Activated naive CD8-positive, alpha-beta T cell treated with anti-CD3 and anti-CD28 coated beads, Interleukin-2, amount 50 U/mL, for 24 hours (primary cell): Measurements from ENCODE around the gene UBR4.

Source experiments
- ATAC-seq: fragments of 150-1000 bp; cut with Tn5 transposase; one replicate; pipeline ENCODE4 v1.10.0; 2021
- DNase-seq: peaks from one replicate; pipeline ENCODE4 v3.0.0; 2021
- H3K27ac Mint-ChIP-seq: one replicate; pipeline ENCODE4 v1.8.0; 2021; ENCODE audit warnings: mild to moderate bottlenecking, mixed read lengths
- H3K27me3 Mint-ChIP-seq: one replicate; pipeline ENCODE4 v1.8.0; 2021; ENCODE audit warnings: mixed read lengths
- H3K36me3 Mint-ChIP-seq: one replicate; pipeline ENCODE4 v1.8.0; 2021; ENCODE audit warnings: low read depth, mixed read lengths
- H3K4me1 Mint-ChIP-seq: one replicate; pipeline ENCODE4 v1.8.0; 2021; ENCODE audit warnings: mixed read lengths
- H3K4me3 Mint-ChIP-seq: one replicate; pipeline ENCODE4 v1.8.0; 2021; ENCODE audit warnings: mild to moderate bottlenecking, moderate library complexity, mixed read lengths
- H3K9me3 Mint-ChIP-seq: one replicate; pipeline ENCODE4 v1.8.0; 2021; ENCODE audit warnings: mixed read lengths

The UBR4 gene

GRCh38 chr1:19076841-19077616, 133.0 kb downstream of the UBR4 start:
- Mint-ChIP-seq H3K4me1 (peaks cover 30% of the 10 kb centered on the region), H3K27ac (no peak overlapping the region), H3K9me3 (no peaks in the 10 kb centered on the region), H3K27me3 (no peaks in the 10 kb centered on the region), H3K36me3 (peaks cover 70% of the 10 kb centered on the region), H3K4me3 (no peak overlapping the region)
- DNase-seq, result no peak
- no peak for ATAC-seq

DNA sequence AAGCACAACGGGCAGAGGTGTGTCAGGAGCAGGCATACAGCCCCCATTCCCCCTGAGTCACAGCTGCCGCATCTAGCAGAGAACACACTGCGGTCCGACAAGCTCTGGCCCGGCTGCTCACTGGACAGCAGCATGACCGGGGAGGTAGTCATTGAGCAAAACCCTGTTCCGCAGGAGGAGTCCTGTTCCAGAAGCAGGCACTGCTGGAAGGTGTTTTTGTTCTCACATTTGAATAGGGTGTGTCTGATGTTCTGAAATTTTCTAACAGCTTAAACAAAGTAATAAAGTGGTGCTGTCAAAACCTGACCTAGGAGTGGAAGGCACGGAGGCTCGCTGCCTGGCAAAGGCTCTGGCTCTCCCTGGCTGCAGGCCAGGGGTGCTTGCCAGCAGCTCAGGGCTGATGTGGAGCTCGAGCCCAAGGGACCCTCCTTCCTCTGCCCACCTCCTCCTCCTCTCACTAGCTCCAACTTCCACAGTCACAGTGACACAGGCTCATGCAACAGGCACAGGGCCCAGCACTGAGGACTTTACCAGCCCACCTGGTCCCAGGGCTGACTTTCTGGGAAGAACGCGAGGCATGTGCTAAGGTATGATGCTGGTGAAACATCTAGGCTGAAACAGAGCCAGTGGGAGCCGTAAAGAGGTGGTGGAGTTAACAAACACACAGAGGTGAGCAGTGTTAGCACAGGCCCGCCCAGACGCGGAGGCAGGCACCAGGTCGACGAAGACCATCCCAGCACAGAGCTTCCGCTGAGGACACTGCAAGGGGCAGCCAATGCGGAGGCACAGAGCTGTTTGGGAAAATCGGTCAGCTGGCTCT, 135.0 kb downstream of the UBR4 start:
- ATAC-seq (no peak), DNase-seq (no peak)
- Mint-ChIP-seq H3K36me3 (peaks cover 58% of the 10 kb centered on the region), H3K9me3 (no peaks in the 10 kb centered on the region), H3K27ac (no peak overlapping the region), H3K4me1 (peaks cover 30% of the 10 kb centered on the region), H3K4me3 (no peak overlapping the region), H3K27me3 (no peaks in the 10 kb centered on the region)

- Mint-ChIP-seq H3K9me3 (no peaks in the 10 kb centered on the region), H3K4me3 (no peak overlapping the region), H3K36me3 (peaks cover 51% of the 10 kb centered on the region), H3K27me3 (no peaks in the 10 kb centered on the region), H3K27ac (peak overlapping the region; percentile 43), H3K4me1 (peaks cover 30% of the 10 kb centered on the region)
- DNase-seq, result no peak
- peak; percentile 58 for ATAC-seq
These were observed 135.6 kb downstream of the UBR4 start for GRCh38 chr1:19074361-19074901.

- Mint-ChIP-seq H3K36me3 (peaks cover 47% of the 10 kb centered on the region), H3K4me3 (no peak overlapping the region), H3K9me3 (no peaks in the 10 kb centered on the region), H3K4me1 (peaks cover 30% of the 10 kb centered on the region), H3K27me3 (no peaks in the 10 kb centered on the region), H3K27ac (no peak overlapping the region)
- ATAC-seq (no peak), DNase-seq (no peak)
These were observed 136.5 kb downstream of the UBR4 start for GRCh38 chr1:19073311-19074186.

GRCh38 chr1:19072285-19072981, 137.6 kb downstream of the UBR4 start:
- peaks cover 30% of the 10 kb centered on the region for H3K4me1 Mint-ChIP-seq
- no peak for ATAC-seq

DNA sequence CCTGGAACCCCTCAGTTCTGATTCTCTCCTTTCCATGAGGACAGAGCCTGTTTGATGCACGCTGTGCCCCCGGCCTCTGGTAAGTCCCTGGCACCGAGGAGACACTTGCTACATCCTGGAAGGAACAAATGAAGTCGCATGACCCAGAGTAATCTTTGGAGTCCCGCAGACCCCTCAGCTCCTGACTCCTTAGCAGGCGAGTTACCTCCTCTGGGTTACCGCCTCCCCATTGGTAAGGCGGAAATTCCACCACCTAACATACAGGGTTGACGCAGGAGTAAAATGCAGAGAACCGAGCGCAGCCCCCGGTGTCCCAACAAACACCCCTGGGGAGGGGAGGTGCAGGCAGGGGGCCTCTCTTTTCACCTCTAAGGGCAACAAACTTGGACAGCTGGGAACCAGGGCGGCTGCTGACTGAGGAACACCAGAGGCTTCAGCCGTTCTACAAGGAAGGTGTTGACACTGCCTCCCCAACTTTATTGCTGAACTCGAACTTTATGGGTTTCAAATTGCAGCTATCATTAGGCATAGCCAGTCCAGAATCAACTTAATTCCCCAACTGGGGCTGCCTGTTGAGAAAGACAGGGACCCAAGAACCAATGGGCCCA, 138.3 kb downstream of the UBR4 start:
- H3K27ac Mint-ChIP-seq, result no peak overlapping the region
- no peak for DNase-seq
- H3K9me3 Mint-ChIP-seq, result no peaks in the 10 kb centered on the region
- peaks cover 32% of the 10 kb centered on the region for H3K36me3 Mint-ChIP-seq
- ATAC-seq, result no peak
- H3K4me1 Mint-ChIP-seq, result peaks cover 30% of the 10 kb centered on the region
- H3K27me3 Mint-ChIP-seq, result no peaks in the 10 kb centered on the region
- no peak overlapping the region for H3K4me3 Mint-ChIP-seq

More at GRCh38 chr1:19072285-19072981, 137.6 kb downstream of the UBR4 start:
- no peaks in the 10 kb centered on the region for H3K27me3 Mint-ChIP-seq
- no peak overlapping the region for H3K27ac Mint-ChIP-seq
- no peaks in the 10 kb centered on the region for H3K9me3 Mint-ChIP-seq
- H3K36me3 Mint-ChIP-seq, result peaks cover 38% of the 10 kb centered on the region
- no peak for DNase-seq
- no peak overlapping the region for H3K4me3 Mint-ChIP-seq

DNA sequence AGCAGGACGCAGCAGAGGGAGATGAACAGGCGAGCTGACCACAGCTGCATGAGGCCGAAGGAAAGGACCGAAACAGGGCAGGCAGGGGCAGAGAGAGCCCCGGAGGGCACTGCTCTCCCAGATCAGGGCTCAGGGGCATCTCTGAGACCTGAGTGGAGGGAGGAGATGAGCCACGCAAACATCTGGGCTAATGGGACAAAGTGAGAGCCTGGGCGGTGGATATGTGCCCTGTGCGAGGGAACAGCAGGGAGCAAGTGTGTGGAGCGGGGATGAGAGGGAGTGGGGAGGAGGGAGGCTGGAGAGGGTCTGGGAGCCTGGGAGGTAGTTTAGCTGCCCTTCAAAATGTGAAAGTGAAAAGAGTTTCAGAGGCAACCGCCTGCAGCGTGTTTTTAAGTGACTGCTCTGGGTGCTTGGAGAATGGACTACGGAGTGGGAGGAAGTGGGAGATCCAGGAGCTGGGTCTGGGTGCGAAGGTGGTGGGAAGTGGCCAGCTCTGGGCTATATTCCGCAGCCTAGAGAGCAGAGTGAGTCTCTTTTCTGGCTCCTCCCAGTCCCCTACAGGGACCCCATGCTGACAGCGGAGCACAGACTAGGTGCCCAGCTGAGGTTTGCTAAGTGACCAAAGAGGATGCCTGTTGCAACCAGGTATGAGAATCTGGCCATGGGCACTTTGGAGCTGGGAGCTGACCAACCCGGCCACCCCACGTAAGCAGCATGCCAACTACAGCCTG, 139.0 kb downstream of the UBR4 start:
- Mint-ChIP-seq H3K4me1 (peaks cover 26% of the 10 kb centered on the region), H3K27ac (no peak overlapping the region), H3K4me3 (no peak overlapping the region), H3K36me3 (peaks cover 25% of the 10 kb centered on the region), H3K9me3 (no peaks in the 10 kb centered on the region), H3K27me3 (no peaks in the 10 kb centered on the region)
- ATAC-seq (no peak), DNase-seq (no peak)

GRCh38 chr1:19070197-19070651, 139.8 kb downstream of the UBR4 start:
- peaks cover 17% of the 10 kb centered on the region for H3K36me3 Mint-ChIP-seq
- no peaks in the 10 kb centered on the region for H3K27me3 Mint-ChIP-seq
- H3K4me3 Mint-ChIP-seq, result no peak overlapping the region
- ATAC-seq (no peak), DNase-seq (no peak)
- no peak overlapping the region for H3K27ac Mint-ChIP-seq
- no peaks in the 10 kb centered on the region for H3K9me3 Mint-ChIP-seq
- H3K4me1 Mint-ChIP-seq, result peaks cover 18% of the 10 kb centered on the region

- no peak overlapping the region for H3K4me3 Mint-ChIP-seq
- H3K4me1 Mint-ChIP-seq, result peaks cover 4% of the 10 kb centered on the region
- H3K27me3 Mint-ChIP-seq, result no peaks in the 10 kb centered on the region
- H3K27ac Mint-ChIP-seq, result no peak overlapping the region
- H3K9me3 Mint-ChIP-seq, result no peaks in the 10 kb centered on the region
- DNase-seq (no peak), ATAC-seq (no peak)
- peaks cover 4% of the 10 kb centered on the region for H3K36me3 Mint-ChIP-seq
These were observed 141.3 kb downstream of the UBR4 start for GRCh38 chr1:19068639-19069276.

DNA sequence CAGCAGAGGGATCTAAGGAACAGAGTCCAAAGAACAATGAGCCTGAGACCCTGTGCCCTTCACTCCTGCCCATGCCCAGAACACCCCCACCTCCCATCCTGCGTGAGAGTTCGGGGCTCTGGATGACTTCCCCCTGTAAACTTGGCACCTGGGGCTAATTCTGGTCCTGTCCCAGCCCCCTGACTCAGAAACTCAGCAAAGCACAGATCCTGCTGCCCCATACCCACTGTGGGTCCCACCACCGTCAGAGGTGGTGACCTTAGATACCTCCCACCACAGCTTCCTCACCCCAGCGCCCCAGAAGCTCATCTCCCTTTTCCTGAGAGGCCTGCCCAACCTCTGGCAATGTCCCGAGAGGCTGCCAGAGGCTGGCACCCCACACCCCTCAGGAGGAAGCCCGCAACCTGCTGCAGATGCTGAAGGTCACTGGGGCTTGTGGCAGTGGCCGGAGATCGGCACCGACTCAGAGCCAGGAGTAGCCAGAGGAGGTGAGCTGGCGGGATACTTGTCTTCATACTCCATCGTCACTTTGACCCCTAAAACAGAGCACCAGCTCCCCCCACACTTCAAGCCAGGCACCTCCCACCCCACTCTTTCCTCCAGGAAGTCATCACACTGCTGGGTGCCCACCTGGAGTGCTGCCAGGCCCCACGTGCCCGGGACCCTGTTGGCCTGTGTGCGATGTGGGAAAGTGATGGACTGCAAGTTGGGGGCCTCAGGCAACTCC, 142.0 kb downstream of the UBR4 start:
- DNase-seq, result no peak
- Mint-ChIP-seq H3K36me3 (peaks cover 1% of the 10 kb centered on the region), H3K4me1 (peaks cover 1% of the 10 kb centered on the region), H3K27ac (no peak overlapping the region), H3K4me3 (no peak overlapping the region), H3K9me3 (no peaks in the 10 kb centered on the region), H3K27me3 (no peaks in the 10 kb centered on the region)
- ATAC-seq, result no peak

GRCh38 chr1:19067182-19067911, 142.7 kb downstream of the UBR4 start:
- Mint-ChIP-seq H3K36me3 (no peaks in the 10 kb centered on the region), H3K27me3 (no peaks in the 10 kb centered on the region), H3K4me3 (no peak overlapping the region), H3K9me3 (no peaks in the 10 kb centered on the region), H3K4me1 (no peaks in the 10 kb centered on the region), H3K27ac (no peak overlapping the region)
- no peak for DNase-seq
- no peak for ATAC-seq

- DNase-seq, result no peak
- no peak for ATAC-seq
- H3K27ac Mint-ChIP-seq, result no peak overlapping the region
These were observed 143.2 kb downstream of the UBR4 start for GRCh38 chr1:19066874-19067181.

More at GRCh38 chr1:19066874-19067181, 143.2 kb downstream of the UBR4 start:
- Mint-ChIP-seq H3K9me3 (no peaks in the 10 kb centered on the region), H3K36me3 (no peaks in the 10 kb centered on the region), H3K4me1 (no peaks in the 10 kb centered on the region), H3K27me3 (no peaks in the 10 kb centered on the region), H3K4me3 (no peak overlapping the region)
